B cell (primary cell): Measurements from ENCODE around the gene SOX15. TPM values are rescaled to one million over a fixed set of nuclear protein-coding genes. Genes with fewer than 3 reads are reported as not detected.

Experiments
- ATAC-seq: fragments of 200-7000 bp; cut with Tn5 transposase; one replicate; pipeline ENCODE4 v1.10.0; 2021; ENCODE audit warnings: low read depth, mild to moderate bottlenecking, moderate number of reproducible peaks, moderate library complexity
- CTCF ChIA-PET: fragments of 350-600 bp; sonication (Branson Sonifier 250); formaldehyde crosslinking; loops from one replicate; lab custom pipeline; 2021; ENCODE audit warnings: antibody characterized with exemption, inconsistent platforms; lab: Charles Lee
- POLR2A ChIA-PET: fragments of 350-600 bp; sonication (Branson Sonifier 250); formaldehyde crosslinking; loops from one replicate; lab custom pipeline; 2021; ENCODE audit warnings: antibody characterized with exemption; lab: Charles Lee
- DNase-seq: peaks from one replicate; pipeline ENCODE4 v3.0.0; 2013
- H2AFZ ChIP-seq: 2 replicates; pipeline ENCODE4 v1.6.1; 2012; ENCODE audit warnings: mild to moderate bottlenecking, low read depth, low read length; ENCODE audit not compliant: insufficient read depth, poor library complexity, severe bottlenecking
- H3K27ac ChIP-seq, 2 donors: 1 replicate in 1 of 2; 2 replicates in 1 of 2; pipeline ENCODE4 v1.5.1; 2012 to 2013; ENCODE audit warnings: low read length in 2 of 2, mild to moderate bottlenecking in 2 of 2, moderate library complexity in 1 of 2
- H3K27me3 ChIP-seq, 4 experiments: fragments of 200-600 bp in 1 of 4; sonication (generic) in 1 of 4; replicated peaks in 1 of 4; 1 replicate in 2 of 4; 2 replicates in 2 of 4; pipeline versions ENCODE4 v1.6.1 to v1.7.0; 2013 to 2016; ENCODE audit warnings: low read length in 3 of 4, mild to moderate bottlenecking in 2 of 4, mixed read lengths in 1 of 4, moderate library complexity in 1 of 4; ENCODE audit not compliant: insufficient read depth in 4 of 4, control insufficient read depth in 3 of 4; ENCODE audit errors: control extremely low read depth in 1 of 4
- H3K36me3 ChIP-seq, 2 experiments: replicated peaks in 1 of 2; 1 replicate in 1 of 2; 2 replicates in 1 of 2; pipeline versions ENCODE4 v1.6.1 to v1.7.1; 2013; ENCODE audit warnings: low read length in 1 of 2; ENCODE audit not compliant: insufficient read depth in 2 of 2, control insufficient read depth in 1 of 2; ENCODE audit errors: control extremely low read depth in 1 of 2, extremely low read depth in 1 of 2
- H3K4me1 ChIP-seq, 2 donors: fragments of 200-600 bp in 1 of 2; sonication (generic) in 1 of 2; 1 replicate in 1 of 2; 2 replicates in 1 of 2; pipeline versions ENCODE4 v1.5.1 to v1.6.1; 2013 to 2017; ENCODE audit warnings: low read length in 2 of 2; ENCODE audit not compliant: control insufficient read depth in 2 of 2, insufficient read depth in 2 of 2
- H3K4me2 ChIP-seq: replicated peaks from 2 replicates; pipeline ENCODE3; 2012; ENCODE audit warnings: mild to moderate bottlenecking, low read depth, low read length; ENCODE audit not compliant: poor library complexity, severe bottlenecking
- H3K4me3 ChIP-seq, 5 experiments: fragments of 200-600 bp in 1 of 5; sonication (generic) in 1 of 5; 1 replicate in 3 of 5; 2 replicates in 2 of 5; pipeline versions ENCODE4 v1.5.1 to v1.7.0; 2011 to 2016; ENCODE audit warnings: low read length in 4 of 5, mild to moderate bottlenecking in 4 of 5, low read depth in 2 of 5, control low read depth in 1 of 5, moderate library complexity in 1 of 5; ENCODE audit not compliant: insufficient read depth in 1 of 5; ENCODE audit errors: control extremely low read depth in 1 of 5, extremely low read depth in 1 of 5
- H3K79me2 ChIP-seq: fragments of 200-600 bp; sonication (generic); one replicate; pipeline ENCODE4 v1.6.0; 2016; ENCODE audit warnings: low read length; ENCODE audit not compliant: control insufficient read depth, insufficient read depth
- H3K9ac ChIP-seq: fragments of 200-600 bp; sonication (generic); 2 replicates; pipeline ENCODE4 v1.6.1; 2017; ENCODE audit warnings: mild to moderate bottlenecking, low read length, moderate library complexity
- H3K9me3 ChIP-seq, 3 donors: one replicate each; pipeline versions ENCODE4 v1.6.1 to v1.7.1; 2013; ENCODE audit warnings: low read length in 2 of 3; ENCODE audit not compliant: control insufficient read depth in 2 of 3, insufficient read depth in 1 of 3; ENCODE audit errors: control extremely low read depth in 1 of 3
- H4K20me1 ChIP-seq: 2 replicates; pipeline ENCODE4 v1.6.0; 2012; ENCODE audit warnings: mild to moderate bottlenecking, low read length; ENCODE audit not compliant: insufficient read depth, control insufficient read depth, poor library complexity, severe bottlenecking
- H3K27ac Mint-ChIP-seq: one replicate; pipeline ENCODE4 v1.8.0; 2021; ENCODE audit warnings: mixed read lengths
- H3K27me3 Mint-ChIP-seq: one replicate; pipeline ENCODE4 v1.8.0; 2021; ENCODE audit warnings: mixed read lengths
- H3K4me1 Mint-ChIP-seq: one replicate; pipeline ENCODE4 v1.8.0; 2021; ENCODE audit warnings: mixed read lengths
- H3K4me3 Mint-ChIP-seq: one replicate; pipeline ENCODE4 v1.8.0; 2021; ENCODE audit warnings: mixed read lengths
- H3K9me3 Mint-ChIP-seq: one replicate; pipeline ENCODE4 v1.8.0; 2022; ENCODE audit warnings: mixed read lengths; ENCODE audit not compliant: insufficient read depth
- CTCF ChIP-seq: fragments of 200-600 bp; IDR thresholded peaks from one replicate; pipeline ENCODE4 v1.8.0; 2022; ENCODE audit warnings: antibody characterized with exemption, mild to moderate bottlenecking
- EZH2 ChIP-seq: IDR thresholded peaks from 2 replicates; pipeline ENCODE4 v1.6.1; 2012; ENCODE audit warnings: borderline replicate concordance, low read depth, mild to moderate bottlenecking, moderate library complexity, low read length; ENCODE audit not compliant: insufficient read depth, poor library complexity, severe bottlenecking
- WGBS: methylation state at CpG from one replicate; pipeline ENCODE4 v1.1.5; 2013; ENCODE audit warnings: missing lambda C conversion rate; ENCODE audit not compliant: insufficient coverage; 5-methylcytosine and 5-hydroxymethylcytosine counted together
- intact Hi-C: fragments of 100-400 bp; cut with micrococcal nuclease; formaldehyde crosslinking; loops from one replicate; pipeline ENCODE4 v1.10.0; 2022
- polyA plus RNA-seq: library from polyadenylated mRNA; depleted of rRNA; stranded (reverse); fragments of >200 nt; gene quantifications from 2 replicates; pipeline ENCODE4 v1.2.3, GENCODE V29; 2012
- total RNA-seq, 2 donors: library from RNA; stranded (reverse); fragments of 120-200 nt in 1 of 2; gene quantifications; 1 replicate in 1 of 2; 2 replicates in 1 of 2; pipeline versions ENCODE4 v1.2.3 to v1.2.4, GENCODE V29; 2013 to 2022

The SOX15 gene
- total and polyA plus RNA-seq, 2 donors (not counting 1 experiment from before 2014, with no cell fraction given), result 0.18 to 0.96 TPM

- WGBS, result 54% methylated on average over 6 of the region's 18 CpGs
- TF ChIP-seq EZH2 (no peak), CTCF (no peak)
- Histone ChIP-seq H3K4me3 (peak overlapping the region; percentile 9 to 95 (median 60)), H4K20me1 (peaks cover 17% of the 10 kb centered on the region), H3K4me2 (peak overlapping the region; percentile 96), H3K27ac (peak overlapping the region; percentile 97), H3K27me3 (no peaks in the 10 kb centered on the region), H3K79me2 (peaks cover 40% of the 10 kb centered on the region), H3K36me3 (peaks cover 2 to 17% of the 10 kb centered on the region in 2 experiments), H2AFZ (peak overlapping the region; percentile 92), H3K9ac (peak overlapping the region; percentile 78), H3K9me3 (no peaks in the 10 kb centered on the region), H3K4me1 (peaks cover 41 to 61% of the 10 kb centered on the region in 2 donors)
- Mint-ChIP-seq H3K4me3 (peak overlapping the region; percentile 97), H3K4me1 (peaks cover 61% of the 10 kb centered on the region), H3K27ac (peak overlapping the region; percentile 98), H3K27me3 (no peaks in the 10 kb centered on the region), H3K9me3 (no peaks in the 10 kb centered on the region)
- ChIA-PET POLR2A (interaction anchor here (0.6 to 4.3 kb wide), 11 partner anchors 7 to 128 kb away, joined by 3 to 32 read pairs (median 6); partner anchors contain the start of genes MPDU1, POLR2A, TP53 and ZBTB4), CTCF (interaction anchor here (0.6 to 25.0 kb wide), 27 partner anchors 10 to 423 kb away, joined by 3 to 666 read pairs (median 9); partner anchors contain the start of genes CD68, FXR2, MPDU1 and SLC2A4)
- intact Hi-C loops, result loop anchor here (5.0 kb wide), 1 partner anchor 322 kb away; the partner anchor contains the start of gene PHF23
- ATAC-seq (no peak), DNase-seq (peak; percentile 29)
These were observed 30.3 kb downstream of the SOX15 start for GRCh38 chr17:7559320-7560171.
